Effector memory CD8-positive, alpha-beta T cell (primary cell): ENCODE measurements around the gene CYRIA.
A peak's percentile ranks its signal among the peaks of the same experiment; 100 is the strongest.

ENCODE experiments used
- ATAC-seq: fragments of 150-1000 bp; cut with Tn5 transposase; replicated peaks from 2 replicates; pipeline ENCODE4 v1.10.0; 2021; ENCODE audit warnings: mild to moderate bottlenecking, moderate library complexity
- DNase-seq, 3 experiments: peaks; one replicate each; pipeline ENCODE4 v3.0.0; 2021
- H3K27ac Mint-ChIP-seq, 2 donors: one replicate each; pipeline ENCODE4 v1.8.0; 2022; ENCODE audit warnings: mild to moderate bottlenecking in 2 of 2, mixed read lengths in 2 of 2, moderate library complexity in 2 of 2
- H3K27me3 Mint-ChIP-seq, 2 donors: one replicate each; pipeline ENCODE4 v1.8.0; 2022; ENCODE audit warnings: mixed read lengths in 2 of 2
- H3K36me3 Mint-ChIP-seq: one replicate; pipeline ENCODE4 v1.8.0; 2022; ENCODE audit warnings: mild to moderate bottlenecking, moderate library complexity, mixed read lengths; ENCODE audit not compliant: insufficient read depth
- H3K4me1 Mint-ChIP-seq, 2 donors: one replicate each; pipeline ENCODE4 v1.8.0; 2022; ENCODE audit warnings: low read depth in 2 of 2, mixed read lengths in 2 of 2
- H3K4me3 Mint-ChIP-seq, 2 donors: one replicate each; pipeline ENCODE4 v1.8.0; 2022; ENCODE audit warnings: mild to moderate bottlenecking in 2 of 2, mixed read lengths in 2 of 2, moderate library complexity in 2 of 2
- H3K9me3 Mint-ChIP-seq, 2 donors: one replicate each; pipeline ENCODE4 v1.8.0; 2022; ENCODE audit warnings: mixed read lengths in 2 of 2

The CYRIA gene

DNA sequence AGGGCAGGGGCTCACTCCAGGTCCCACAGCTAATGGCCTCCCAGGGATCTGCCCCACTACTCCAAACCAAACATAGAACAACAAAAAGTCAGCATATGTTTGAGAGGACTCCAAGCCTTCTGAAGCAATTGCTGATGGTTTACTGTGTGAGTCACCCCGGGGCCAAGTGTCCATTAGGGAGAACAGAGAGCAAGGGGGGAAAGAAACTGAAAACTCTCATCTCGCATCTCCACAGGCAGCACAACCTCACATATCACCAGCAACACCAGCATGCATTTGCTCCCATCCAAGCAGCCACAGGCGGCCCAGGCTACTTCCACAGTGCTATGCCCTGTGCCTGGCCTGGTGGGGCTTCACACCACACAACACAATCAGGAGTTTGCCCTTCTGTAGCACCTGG, 39.1 kb downstream of the CYRIA start:
- H3K9me3 Mint-ChIP-seq: no peaks in the 10 kb centered on the region
- DNase-seq: no peak
- ATAC-seq: no peak
- no peak overlapping the region for H3K4me3 Mint-ChIP-seq
- peaks cover 3% of the 10 kb centered on the region for H3K36me3 Mint-ChIP-seq
- H3K27me3 Mint-ChIP-seq: no peaks in the 10 kb centered on the region
- peaks cover 55 to 78% of the 10 kb centered on the region in 2 donors for H3K4me1 Mint-ChIP-seq
- peak overlapping the region; percentile 42 to 52 for H3K27ac Mint-ChIP-seq

DNA sequence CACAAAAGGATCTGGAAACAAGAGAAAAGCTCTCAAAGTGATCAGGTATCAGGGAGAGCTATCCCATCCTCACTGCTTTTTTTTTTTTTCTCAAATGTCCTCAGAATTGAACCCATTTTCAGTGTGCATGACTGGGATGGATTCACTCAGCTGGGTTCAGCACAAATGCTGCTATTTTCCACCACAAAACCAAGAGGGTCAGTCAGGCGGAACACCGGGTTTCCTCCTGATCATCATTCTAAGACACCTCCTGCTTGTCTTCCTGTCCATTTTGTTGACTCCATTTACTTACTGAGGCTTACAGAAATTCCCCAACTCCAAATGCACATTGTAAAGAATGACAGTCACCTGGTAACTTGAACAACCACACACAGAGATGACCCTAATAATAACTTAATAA, 39.9 kb downstream of the CYRIA start:
- DNase-seq (no peak), ATAC-seq (no peak)
- H3K27me3 Mint-ChIP-seq: no peaks in the 10 kb centered on the region
- no peak overlapping the region for H3K4me3 Mint-ChIP-seq
- H3K9me3 Mint-ChIP-seq: no peaks in the 10 kb centered on the region
- H3K27ac Mint-ChIP-seq: peak overlapping the region; percentile 42 to 52
- H3K36me3 Mint-ChIP-seq: peaks cover 3% of the 10 kb centered on the region
- peaks cover 51 to 73% of the 10 kb centered on the region in 2 donors for H3K4me1 Mint-ChIP-seq

DNA sequence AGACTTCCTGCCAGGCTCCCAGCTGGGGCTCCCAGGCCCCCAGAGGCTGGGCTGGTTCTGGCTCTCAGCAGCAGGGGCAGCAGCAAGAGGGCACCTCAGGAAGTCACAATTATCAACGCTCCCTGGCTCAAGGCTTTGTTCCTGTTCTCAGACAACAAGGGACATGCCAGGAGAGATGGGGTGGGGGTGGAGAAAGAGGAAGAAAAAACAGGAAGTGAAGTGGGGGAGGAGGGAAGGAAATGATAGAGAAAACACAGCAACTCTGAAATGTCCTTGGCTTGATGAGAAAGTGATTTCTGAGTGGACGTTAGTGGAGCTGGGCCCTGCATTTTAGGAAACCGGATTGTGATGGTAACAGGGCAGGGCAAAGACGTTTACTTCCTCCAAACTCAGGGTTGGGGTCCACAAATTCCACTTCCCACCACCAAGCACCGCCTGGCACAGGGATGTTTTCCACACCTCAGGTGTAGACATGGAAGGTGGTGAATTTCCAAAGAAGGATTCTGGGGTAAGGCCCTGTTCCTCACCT, 40.4 kb downstream of the CYRIA start:
- peak; percentile 27 for ATAC-seq
- H3K27me3 Mint-ChIP-seq: no peaks in the 10 kb centered on the region
- peak overlapping the region; percentile 42 to 48 for H3K27ac Mint-ChIP-seq
- H3K9me3 Mint-ChIP-seq: no peaks in the 10 kb centered on the region
- H3K36me3 Mint-ChIP-seq: peaks cover 3% of the 10 kb centered on the region
- H3K4me3 Mint-ChIP-seq: peak overlapping the region in 1 of 2 donors; percentile 13
- H3K4me1 Mint-ChIP-seq: peaks cover 49 to 68% of the 10 kb centered on the region in 2 donors
- DNase-seq: no peak

DNA sequence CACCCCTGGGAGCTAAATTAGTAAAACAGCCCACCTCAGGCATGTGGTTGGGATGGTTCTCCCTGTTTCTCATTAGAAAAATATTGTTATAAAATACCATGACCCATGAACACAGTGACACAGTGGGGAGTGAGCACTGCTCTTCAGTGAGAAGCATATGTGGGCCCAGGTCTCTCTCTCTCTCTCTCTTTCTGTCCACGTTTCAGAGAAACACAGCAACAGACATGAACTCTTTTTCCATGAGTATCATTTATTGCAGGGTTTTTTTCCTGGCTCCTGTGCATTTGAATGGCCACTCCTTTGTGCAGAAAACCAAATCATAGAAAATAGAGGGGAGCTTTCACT, 41.2 kb downstream of the CYRIA start:
- Mint-ChIP-seq H3K27ac (peak overlapping the region in 1 of 2 donors; percentile 48), H3K9me3 (no peaks in the 10 kb centered on the region), H3K36me3 (peaks cover 3% of the 10 kb centered on the region), H3K4me1 (peaks cover 45 to 60% of the 10 kb centered on the region in 2 donors), H3K27me3 (no peaks in the 10 kb centered on the region), H3K4me3 (peak overlapping the region in 1 of 2 donors; percentile 13)
- DNase-seq (no peak), ATAC-seq (no peak)

DNA sequence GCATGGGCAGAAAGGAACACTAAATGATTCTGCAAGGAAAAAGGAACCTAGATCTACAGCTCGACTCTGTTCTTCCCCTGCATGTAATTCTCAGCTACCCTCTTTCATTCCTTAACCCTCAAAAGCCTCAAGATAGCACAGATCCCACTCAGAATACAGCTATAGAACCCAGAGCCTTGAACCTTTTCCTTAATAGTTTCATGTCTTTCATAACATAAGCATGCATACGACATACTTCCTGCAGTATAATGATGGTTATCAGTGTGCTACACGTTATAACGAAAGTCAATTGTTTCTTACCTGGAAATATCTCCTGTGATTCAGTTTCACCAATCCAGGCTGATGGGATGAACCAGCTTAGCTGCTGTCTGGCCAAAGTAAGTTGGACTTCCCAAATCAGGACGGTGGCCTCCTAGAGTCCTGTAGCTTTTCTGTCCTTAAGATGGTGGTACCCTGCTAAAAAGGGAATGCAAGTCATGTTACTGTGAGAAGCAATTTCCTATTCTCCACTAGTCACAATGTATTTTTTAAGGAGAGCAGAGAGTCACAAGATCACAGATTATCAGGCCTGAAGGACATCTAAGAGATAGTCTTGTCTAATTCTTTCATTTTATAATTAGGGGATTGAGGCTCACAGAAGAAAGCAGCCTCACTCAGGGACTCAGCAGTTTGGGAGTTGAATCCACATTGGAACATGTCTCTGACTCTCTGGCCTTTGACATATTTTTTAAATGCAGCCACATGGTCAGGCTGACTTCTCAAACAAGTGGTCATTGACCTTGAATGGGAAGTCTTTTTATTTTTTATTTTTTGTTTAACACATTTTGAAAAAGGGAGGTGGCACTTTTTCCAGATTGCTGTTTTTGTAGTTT, 41.8 kb downstream of the CYRIA start:
- Mint-ChIP-seq H3K36me3 (peaks cover 3% of the 10 kb centered on the region), H3K4me3 (no peak overlapping the region), H3K9me3 (no peaks in the 10 kb centered on the region), H3K27ac (no peak overlapping the region), H3K4me1 (peaks cover 39 to 54% of the 10 kb centered on the region in 2 donors), H3K27me3 (no peaks in the 10 kb centered on the region)
- DNase-seq (no peak), ATAC-seq (no peak)

DNA sequence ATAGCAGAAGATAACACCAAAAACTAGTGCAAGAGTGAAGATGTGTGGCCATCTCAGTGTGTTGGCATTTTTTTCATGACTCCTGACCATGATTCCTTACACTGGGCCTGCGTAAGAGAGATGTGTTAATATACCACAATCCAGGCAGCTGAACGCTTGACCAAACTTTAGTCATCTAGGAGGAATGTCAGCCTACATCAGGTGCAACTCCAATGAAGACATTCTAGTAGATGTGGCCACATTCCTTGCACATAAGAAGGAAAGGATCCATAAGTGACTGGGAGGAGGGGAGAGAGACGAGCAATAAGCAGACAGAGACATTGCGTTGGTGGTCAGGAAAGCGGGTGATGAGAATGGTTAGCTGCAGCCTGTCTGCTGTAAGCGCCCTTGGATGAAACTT, 42.6 kb downstream of the CYRIA start:
- H3K4me1 Mint-ChIP-seq: peaks cover 37 to 51% of the 10 kb centered on the region in 2 donors
- H3K27me3 Mint-ChIP-seq: no peaks in the 10 kb centered on the region
- peak overlapping the region in 1 of 2 donors; percentile 75 for H3K27ac Mint-ChIP-seq
- no peaks in the 10 kb centered on the region for H3K9me3 Mint-ChIP-seq
- peaks cover 9% of the 10 kb centered on the region for H3K36me3 Mint-ChIP-seq
- DNase-seq (no peak), ATAC-seq (no peak)
- H3K4me3 Mint-ChIP-seq: no peak overlapping the region

DNA sequence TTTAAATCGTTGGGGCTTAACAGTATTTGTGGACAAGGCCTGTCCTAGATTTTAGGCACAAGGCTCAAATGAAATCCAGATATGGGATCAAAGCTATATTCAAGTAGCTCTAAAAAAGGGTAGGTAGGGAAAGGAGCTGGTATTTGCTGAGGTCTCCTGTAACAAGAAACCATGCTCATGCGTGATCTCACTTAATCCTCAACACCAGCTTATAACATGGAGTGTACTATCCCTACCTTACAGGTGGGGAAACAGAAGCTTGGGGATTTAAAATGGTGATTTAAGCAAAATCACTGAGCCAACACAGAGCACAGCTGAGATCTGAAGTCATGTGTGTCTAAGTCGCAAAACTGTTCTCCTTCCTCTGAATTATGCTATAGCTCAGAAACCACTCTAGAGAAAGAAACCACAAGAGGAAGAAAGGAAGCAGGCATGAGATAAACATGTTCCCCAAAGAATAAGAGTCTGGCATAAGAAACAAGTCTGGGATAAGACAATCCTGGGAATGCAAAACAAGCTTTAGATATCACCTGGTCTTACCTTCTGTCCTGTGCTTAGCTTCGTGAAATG, 43.1 kb downstream of the CYRIA start:
- no peak for DNase-seq
- Mint-ChIP-seq H3K27ac (peak overlapping the region in 1 of 2 donors; percentile 75), H3K4me1 (peaks cover 33 to 46% of the 10 kb centered on the region in 2 donors), H3K36me3 (peaks cover 12% of the 10 kb centered on the region), H3K9me3 (no peaks in the 10 kb centered on the region), H3K27me3 (no peaks in the 10 kb centered on the region), H3K4me3 (no peak overlapping the region)
- no peak for ATAC-seq

DNA sequence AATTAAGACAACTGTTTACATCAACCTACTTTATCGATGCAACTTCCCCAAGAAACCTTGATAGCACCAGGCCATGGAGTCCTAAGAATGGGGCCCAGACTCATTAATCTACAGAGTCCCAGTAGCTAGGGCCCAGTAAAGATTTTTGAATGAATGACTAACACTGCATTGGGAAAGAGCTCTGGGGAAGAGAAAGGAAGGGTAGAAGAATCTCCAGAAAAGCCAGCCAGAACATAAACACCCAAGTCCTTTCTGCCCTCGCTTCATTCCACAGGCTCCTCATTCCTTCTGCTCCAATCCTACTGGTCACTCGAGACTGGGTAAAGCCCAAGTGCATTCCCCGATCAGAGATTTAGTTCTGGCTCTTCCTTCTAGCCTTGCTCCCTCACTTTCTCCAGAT, 44.3 kb downstream of the CYRIA start:
- Mint-ChIP-seq H3K36me3 (peaks cover 11% of the 10 kb centered on the region), H3K27ac (no peak overlapping the region), H3K9me3 (no peaks in the 10 kb centered on the region), H3K4me1 (peaks cover 23 to 34% of the 10 kb centered on the region in 2 donors), H3K27me3 (no peaks in the 10 kb centered on the region), H3K4me3 (no peak overlapping the region)
- ATAC-seq (no peak), DNase-seq (no peak)

DNA sequence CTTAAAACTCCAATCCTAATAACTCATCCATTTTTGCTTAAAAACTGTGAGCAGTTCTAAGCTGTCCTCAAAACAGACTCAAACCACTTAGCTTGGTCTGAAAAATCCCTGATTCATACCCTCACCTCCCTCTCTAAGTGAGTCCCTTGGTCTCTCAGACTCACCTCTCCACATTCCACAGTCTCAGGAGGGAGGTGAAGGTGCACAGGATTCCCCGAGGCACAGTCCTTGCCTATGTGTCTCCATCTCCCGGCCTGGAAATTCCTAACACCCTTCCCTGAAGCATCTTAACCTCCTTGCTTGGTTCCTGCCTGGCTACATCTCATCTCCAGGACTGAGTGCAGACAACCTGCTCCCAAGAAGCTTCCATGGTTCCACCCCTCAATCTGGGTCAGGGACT, 45.0 kb downstream of the CYRIA start:
- Mint-ChIP-seq H3K4me1 (peaks cover 17 to 27% of the 10 kb centered on the region in 2 donors), H3K27ac (no peak overlapping the region), H3K9me3 (no peaks in the 10 kb centered on the region), H3K36me3 (peaks cover 11% of the 10 kb centered on the region), H3K4me3 (no peak overlapping the region), H3K27me3 (no peaks in the 10 kb centered on the region)
- DNase-seq: no peak
- no peak for ATAC-seq

DNA sequence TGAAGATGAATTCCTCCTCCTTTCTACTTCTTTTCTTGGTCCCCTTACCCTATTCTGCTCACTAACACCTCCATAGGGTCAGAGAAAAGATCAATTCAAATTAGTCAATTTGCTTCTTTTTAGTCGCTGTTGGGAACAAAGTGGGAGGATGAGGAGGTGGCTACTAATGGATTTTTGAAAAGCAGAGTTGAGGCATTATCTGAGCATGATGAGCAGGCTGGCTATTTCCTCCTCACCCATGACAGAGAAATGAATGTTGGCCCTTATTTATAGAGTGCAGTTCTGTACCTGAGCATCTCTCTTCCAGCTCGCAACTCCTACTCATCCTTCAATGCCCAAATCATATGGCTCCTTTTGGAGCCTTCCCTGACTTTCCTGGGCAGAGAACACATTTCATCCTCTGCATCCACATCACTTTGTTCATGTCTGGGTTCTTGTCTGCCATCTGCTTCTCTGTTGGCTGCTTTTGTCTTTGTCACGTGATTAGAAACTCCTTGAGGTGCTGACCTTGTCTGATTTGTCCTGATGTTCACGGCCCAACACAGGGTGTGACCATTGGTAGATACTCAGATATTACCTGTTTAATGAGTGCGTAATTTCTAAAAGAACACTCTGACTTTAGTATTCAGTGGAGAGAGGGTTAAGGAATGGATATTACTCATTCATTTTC, 45.9 kb downstream of the CYRIA start:
- ATAC-seq (no peak), DNase-seq (no peak)
- Mint-ChIP-seq H3K27ac (no peak overlapping the region), H3K4me1 (peaks cover 13 to 22% of the 10 kb centered on the region in 2 donors), H3K36me3 (peaks cover 11% of the 10 kb centered on the region), H3K4me3 (no peak overlapping the region), H3K9me3 (no peaks in the 10 kb centered on the region), H3K27me3 (no peaks in the 10 kb centered on the region)

DNA sequence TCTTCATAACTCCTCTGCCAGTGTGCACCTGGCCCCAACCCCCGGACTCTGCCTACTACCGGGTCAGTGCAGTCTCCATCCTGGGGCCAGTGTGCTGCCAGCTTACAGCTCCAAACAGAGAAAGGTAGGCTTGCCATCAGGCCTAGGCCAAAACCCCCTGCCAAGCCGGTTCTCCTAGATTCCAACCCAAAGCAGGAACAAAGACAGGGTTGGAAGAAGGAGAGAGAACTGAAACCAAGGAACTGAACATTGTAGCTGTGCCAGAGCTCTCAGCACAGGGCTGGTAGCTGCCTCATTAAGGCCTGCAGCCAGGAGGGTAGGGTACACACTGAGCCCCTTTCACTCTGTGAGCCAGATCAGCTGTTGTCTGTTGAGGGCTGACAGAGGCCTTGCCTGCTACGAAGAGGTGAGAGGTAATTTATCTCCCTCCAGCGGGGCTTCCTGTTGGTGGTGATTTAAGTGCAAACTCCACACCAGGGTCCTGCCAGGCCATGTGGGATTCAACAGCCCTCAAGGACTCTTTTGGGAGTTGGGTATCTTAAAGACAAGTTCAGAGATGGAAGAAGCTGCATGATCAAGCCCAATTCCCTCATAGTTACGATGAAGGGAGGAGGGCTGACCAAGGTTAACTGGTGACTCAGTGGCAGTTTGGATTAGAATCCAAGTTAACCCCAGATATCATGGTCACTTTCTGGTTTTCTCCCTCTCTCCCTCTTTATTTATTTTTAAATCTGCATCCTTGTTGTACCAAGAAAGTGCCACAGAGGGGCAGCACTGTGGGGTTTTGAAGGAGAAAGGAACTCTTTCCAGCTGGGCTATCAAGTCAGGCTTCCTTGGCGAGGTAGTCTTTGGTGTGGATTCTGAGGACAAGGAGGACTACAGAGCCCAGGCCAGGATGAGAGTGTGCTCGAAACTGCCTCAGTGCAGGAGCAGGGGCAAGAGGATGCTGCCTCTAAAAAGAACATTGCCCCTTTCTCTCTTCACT, 48.1 kb downstream of the CYRIA start:
- peaks cover 11% of the 10 kb centered on the region for H3K36me3 Mint-ChIP-seq
- no peak overlapping the region for H3K4me3 Mint-ChIP-seq
- peaks cover 5 to 8% of the 10 kb centered on the region in 2 donors for H3K4me1 Mint-ChIP-seq
- H3K27me3 Mint-ChIP-seq: no peaks in the 10 kb centered on the region
- DNase-seq (no peak), ATAC-seq (no peak)
- H3K9me3 Mint-ChIP-seq: no peaks in the 10 kb centered on the region
- H3K27ac Mint-ChIP-seq: no peak overlapping the region
